ENCODE results near the gene ZNF57.
"Not testable (repeated sequence)": the region's sequence is repeated elsewhere in the genome, so short reads cannot be mapped to it uniquely, and the experiment has no call there.

ZNF57 gene

GRCh38 chr19:2945575-2946184, 45.0 kb downstream of the ZNF57 start:
- DNase-seq (ENCODE audit: extremely low spot score, insufficient read length, low read depth) (no peak), FAIRE-seq (no peak)

GRCh38 chr19:2949939-2950285, 49.2 kb downstream of the ZNF57 start:
- FAIRE-seq (no peak), DNase-seq (ENCODE audit: extremely low spot score, insufficient read length, low read depth) (no peak)

- peak; percentile 100 for FAIRE-seq
These were observed 49.8 kb downstream of the ZNF57 start for GRCh38 chr19:2950286-2951124.

GRCh38 chr19:2952953-2953481, 52.3 kb downstream of the ZNF57 start:
- DNase-seq (ENCODE audit: extremely low spot score, insufficient read length, low read depth) = no peak
- FAIRE-seq = no peak

More at GRCh38 chr19:2950286-2951124, 49.8 kb downstream of the ZNF57 start:
- peak; percentile 93 for DNase-seq (ENCODE audit: extremely low spot score, insufficient read length, low read depth)

- FAIRE-seq (no peak), DNase-seq (ENCODE audit: extremely low spot score, insufficient read length, low read depth) (no peak)
These were observed 56.4 kb downstream of the ZNF57 start for GRCh38 chr19:2957160-2957559.

GRCh38 chr19:2960120-2960519, 59.4 kb downstream of the ZNF57 start:
- FAIRE-seq (no peak), DNase-seq (ENCODE audit: extremely low spot score, insufficient read length, low read depth) (no peak)

- DNase-seq (ENCODE audit: extremely low spot score, insufficient read length, low read depth) = peak; percentile 62
- peak; percentile 96 for FAIRE-seq
These were observed 61.4 kb downstream of the ZNF57 start for GRCh38 chr19:2962018-2962670.

GRCh38 chr19:2963122-2963521, 62.4 kb downstream of the ZNF57 start:
- DNase-seq (ENCODE audit: extremely low spot score, insufficient read length, low read depth) = no peak
- no peak for FAIRE-seq

GRCh38 chr19:2963631-2964030, 62.9 kb downstream of the ZNF57 start:
- FAIRE-seq = not testable (repeated sequence)

GRCh38 chr19:2964874-2965273, 64.1 kb downstream of the ZNF57 start:
- DNase-seq (ENCODE audit: extremely low spot score, insufficient read length, low read depth) (no peak), FAIRE-seq (no peak)

More at GRCh38 chr19:2963631-2964030, 62.9 kb downstream of the ZNF57 start:
- DNase-seq (ENCODE audit: extremely low spot score, insufficient read length, low read depth) = not testable (repeated sequence)

GRCh38 chr19:2967972-2968371, 67.2 kb downstream of the ZNF57 start:
- FAIRE-seq = no peak

More at GRCh38 chr19:2967972-2968371, 67.2 kb downstream of the ZNF57 start:
- no peak for DNase-seq (ENCODE audit: extremely low spot score, insufficient read length, low read depth)
